Mesothelial cell of epicardium (in vitro differentiated cells): ENCODE results near the gene NFIX. TPM values are rescaled to one million over a fixed set of nuclear protein-coding genes. Genes with fewer than 3 reads are reported as not detected.

Experiments
- DNase-seq, 2 experiments: peaks; one replicate each; pipeline ENCODE4 v3.0.0; 2021; ENCODE audit warnings: low spot score in 2 of 2; ENCODE audit not compliant: unreplicated experiment in 2 of 2
- H3K27ac Mint-ChIP-seq: 2 replicates; pipeline ENCODE4 v1.8.0; 2021; ENCODE audit warnings: mixed read lengths
- H3K27me3 Mint-ChIP-seq: 2 replicates; pipeline ENCODE4 v1.8.0; 2021; ENCODE audit warnings: low read depth, mixed read lengths
- H3K36me3 Mint-ChIP-seq: 2 replicates; pipeline ENCODE4 v1.8.0; 2021; ENCODE audit warnings: mixed read lengths
- H3K4me1 Mint-ChIP-seq: 2 replicates; pipeline ENCODE4 v1.8.0; 2021; ENCODE audit warnings: mixed read lengths
- H3K4me3 Mint-ChIP-seq: 2 replicates; pipeline ENCODE4 v1.8.0; 2021; ENCODE audit warnings: mild to moderate bottlenecking, moderate library complexity, mixed read lengths
- H3K9me3 Mint-ChIP-seq: 2 replicates; pipeline ENCODE4 v1.8.0; 2021; ENCODE audit warnings: mixed read lengths
- total RNA-seq: library from RNA; stranded (reverse); gene quantifications from 3 replicates; pipeline ENCODE4 v1.2.1, GENCODE V29; 2021
- TF ChIP-seq, protein P1 (sequence below): fragments of 200-600 bp; sonication (generic); IDR thresholded peaks from one replicate; pipeline ENCODE4 v1.5.0; 2021; ENCODE audit warnings: antibody characterized with exemption; ENCODE audit not compliant: unreplicated experiment

Gene NFIX
- total RNA-seq, 1 donor from 2014 or later = 52.4 TPM

DNA sequence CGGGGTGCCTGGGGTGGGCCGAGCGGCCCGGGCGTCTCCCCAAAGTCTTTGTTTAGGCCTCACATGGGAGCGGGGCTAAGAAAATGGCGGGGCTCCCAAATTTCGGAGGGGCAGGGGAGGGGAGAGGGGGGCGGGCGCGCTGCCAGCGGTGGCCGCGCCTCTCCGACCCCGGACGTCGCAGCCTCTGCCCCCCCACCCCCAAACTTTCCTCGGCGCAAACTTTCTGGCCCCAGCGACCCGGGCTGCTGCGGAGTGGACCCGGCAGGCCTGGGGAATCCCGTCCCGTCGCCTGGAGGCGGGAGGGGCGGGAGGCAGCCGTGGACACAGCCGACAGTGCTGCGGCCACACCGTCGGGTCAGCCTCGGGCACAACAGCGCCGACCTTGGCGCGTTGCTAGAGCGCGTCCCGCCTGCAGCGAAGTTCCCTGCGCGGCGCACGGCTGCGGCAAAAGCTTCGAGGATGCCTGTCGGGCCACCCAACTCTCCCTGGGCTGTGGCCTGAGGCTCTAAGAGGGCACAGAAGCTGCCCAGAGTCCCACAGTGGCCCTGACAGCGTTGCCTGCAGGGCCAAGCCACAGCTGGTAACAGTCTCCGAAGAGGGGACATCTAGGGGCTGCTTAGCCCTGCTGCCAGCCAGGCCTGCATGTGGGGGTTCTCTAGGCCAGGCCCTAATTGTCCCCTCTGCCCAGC, 1.3 kb downstream of the NFIX start:
- Mint-ChIP-seq H3K36me3 (peaks cover 17% of the 10 kb centered on the region), H3K27me3 (peaks cover 87% of the 10 kb centered on the region), H3K27ac (no peak overlapping the region), H3K4me1 (peaks cover 16% of the 10 kb centered on the region), H3K4me3 (peak overlapping the region; percentile 62), H3K9me3 (no peaks in the 10 kb centered on the region)
- TF ChIP-seq, protein P1, sequence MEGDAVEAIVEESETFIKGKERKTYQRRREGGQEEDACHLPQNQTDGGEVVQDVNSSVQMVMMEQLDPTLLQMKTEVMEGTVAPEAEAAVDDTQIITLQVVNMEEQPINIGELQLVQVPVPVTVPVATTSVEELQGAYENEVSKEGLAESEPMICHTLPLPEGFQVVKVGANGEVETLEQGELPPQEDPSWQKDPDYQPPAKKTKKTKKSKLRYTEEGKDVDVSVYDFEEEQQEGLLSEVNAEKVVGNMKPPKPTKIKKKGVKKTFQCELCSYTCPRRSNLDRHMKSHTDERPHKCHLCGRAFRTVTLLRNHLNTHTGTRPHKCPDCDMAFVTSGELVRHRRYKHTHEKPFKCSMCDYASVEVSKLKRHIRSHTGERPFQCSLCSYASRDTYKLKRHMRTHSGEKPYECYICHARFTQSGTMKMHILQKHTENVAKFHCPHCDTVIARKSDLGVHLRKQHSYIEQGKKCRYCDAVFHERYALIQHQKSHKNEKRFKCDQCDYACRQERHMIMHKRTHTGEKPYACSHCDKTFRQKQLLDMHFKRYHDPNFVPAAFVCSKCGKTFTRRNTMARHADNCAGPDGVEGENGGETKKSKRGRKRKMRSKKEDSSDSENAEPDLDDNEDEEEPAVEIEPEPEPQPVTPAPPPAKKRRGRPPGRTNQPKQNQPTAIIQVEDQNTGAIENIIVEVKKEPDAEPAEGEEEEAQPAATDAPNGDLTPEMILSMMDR = no peak
- no peak for DNase-seq

DNA sequence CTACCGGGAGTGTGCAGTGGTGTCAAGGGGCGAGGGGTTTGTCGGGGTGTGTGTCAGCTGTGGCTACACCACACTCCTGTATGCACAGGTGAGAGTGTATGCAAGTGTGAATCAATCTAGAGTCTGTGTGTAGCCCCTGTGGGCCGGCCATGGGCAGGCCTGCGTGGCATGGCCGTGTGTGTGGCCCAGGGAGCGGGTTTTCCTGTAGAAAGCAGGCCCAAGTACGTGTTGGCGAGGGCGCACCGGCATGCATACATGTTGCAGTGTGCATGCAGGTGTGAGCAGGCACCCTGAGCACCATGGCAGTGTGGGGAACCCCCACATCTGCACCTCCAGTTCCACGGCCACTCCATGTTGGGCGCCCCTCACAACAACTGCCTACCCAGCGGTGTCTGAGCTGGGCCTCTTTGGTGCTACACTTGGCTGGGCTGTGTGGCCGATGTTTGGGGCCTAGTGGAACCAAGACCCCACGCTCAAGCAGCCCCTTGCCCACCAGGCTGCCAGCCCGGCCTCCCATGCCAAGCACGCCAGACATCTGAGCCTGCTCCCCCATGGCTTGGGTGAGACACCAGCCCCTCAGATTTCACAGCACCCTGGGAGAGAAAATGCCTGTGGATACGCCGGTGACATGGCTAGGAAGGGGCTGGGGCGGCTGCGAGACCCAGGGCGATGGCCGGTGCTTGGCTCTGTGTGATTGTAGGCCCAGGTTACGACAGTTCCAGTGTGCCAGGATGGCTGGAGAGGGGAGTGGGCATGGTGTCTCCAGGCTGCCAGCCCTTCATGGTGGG, 2.1 kb downstream of the NFIX start:
- Mint-ChIP-seq H3K36me3 (peaks cover 17% of the 10 kb centered on the region), H3K4me1 (peaks cover 16% of the 10 kb centered on the region), H3K27ac (no peak overlapping the region), H3K27me3 (peaks cover 82% of the 10 kb centered on the region), H3K4me3 (peak overlapping the region; percentile 62), H3K9me3 (no peaks in the 10 kb centered on the region)
- no peak for DNase-seq
- TF ChIP-seq, protein P1 = no peak

DNA sequence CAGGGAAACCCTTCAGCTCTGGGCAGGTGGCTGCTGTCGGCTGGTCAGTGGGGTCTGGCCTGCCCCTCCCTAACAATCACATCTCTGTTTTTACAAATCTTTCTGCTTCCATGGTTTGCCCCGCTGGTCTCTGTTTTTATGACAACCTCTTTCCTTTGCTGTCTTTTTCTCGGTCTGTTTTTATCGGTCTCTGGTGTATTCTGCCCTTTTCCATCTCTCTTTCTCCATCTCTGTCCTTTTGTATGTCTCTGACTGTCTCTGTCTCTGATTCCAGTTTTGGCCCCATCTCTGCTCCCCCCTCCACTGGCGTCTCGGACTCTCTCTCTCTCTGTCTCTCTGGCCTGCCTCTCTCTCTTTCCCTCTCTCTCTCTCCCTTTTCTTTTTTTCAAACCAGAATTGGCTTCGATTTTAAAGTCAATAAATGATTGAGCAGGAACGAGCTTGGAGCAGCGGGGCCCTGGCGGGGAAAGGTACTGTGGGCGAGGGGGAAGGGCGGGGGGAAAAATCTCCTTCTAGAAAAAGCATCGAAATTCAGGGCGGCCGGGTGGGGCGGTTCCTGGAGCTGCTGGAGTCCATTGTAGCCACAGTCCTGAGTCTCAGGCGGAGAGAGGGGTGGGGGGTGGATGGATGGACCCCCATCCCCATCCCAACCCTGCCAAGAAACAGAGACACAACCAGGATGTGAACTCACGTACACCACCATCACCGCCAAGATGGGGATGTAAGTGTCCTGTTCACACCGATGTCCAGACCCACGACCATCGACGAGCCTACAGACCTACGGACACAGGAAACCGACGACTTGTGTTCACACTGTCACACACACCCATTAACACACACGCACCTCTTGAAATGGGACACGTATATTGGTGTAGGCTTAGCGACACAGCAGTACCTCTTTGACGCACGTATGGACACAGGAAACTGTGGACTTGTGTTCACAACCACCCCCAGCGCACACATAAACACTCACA, 3.0 kb downstream of the NFIX start:
- Mint-ChIP-seq H3K36me3 (peaks cover 19% of the 10 kb centered on the region), H3K4me3 (peak overlapping the region; percentile 27), H3K4me1 (peaks cover 19% of the 10 kb centered on the region), H3K27me3 (peaks cover 79% of the 10 kb centered on the region), H3K27ac (no peak overlapping the region), H3K9me3 (no peaks in the 10 kb centered on the region)
- no peak for DNase-seq
- TF ChIP-seq, protein P1 = no peak

DNA sequence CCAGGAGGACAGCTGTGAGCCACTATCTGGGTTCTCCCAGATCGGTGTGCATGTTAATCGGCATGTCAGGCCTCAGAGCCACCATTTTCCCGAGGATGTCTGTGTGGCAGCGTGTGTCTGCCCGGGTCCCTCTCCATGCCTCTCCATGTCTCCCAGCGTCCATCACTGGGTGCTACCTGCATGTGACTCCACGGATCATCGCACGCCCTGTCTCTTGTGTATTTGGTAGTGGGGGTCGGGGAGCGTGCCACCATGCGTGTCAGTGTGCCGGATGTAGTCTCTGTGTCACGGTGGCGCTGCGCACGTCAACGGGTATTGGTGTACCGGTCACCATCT, 5.9 kb downstream of the NFIX start:
- Mint-ChIP-seq H3K27me3 (peaks cover 86% of the 10 kb centered on the region), H3K9me3 (no peaks in the 10 kb centered on the region), H3K4me1 (peaks cover 12% of the 10 kb centered on the region), H3K4me3 (no peak overlapping the region), H3K27ac (no peak overlapping the region), H3K36me3 (peaks cover 25% of the 10 kb centered on the region)
- TF ChIP-seq, protein P1 = no peak
- DNase-seq = no peak

DNA sequence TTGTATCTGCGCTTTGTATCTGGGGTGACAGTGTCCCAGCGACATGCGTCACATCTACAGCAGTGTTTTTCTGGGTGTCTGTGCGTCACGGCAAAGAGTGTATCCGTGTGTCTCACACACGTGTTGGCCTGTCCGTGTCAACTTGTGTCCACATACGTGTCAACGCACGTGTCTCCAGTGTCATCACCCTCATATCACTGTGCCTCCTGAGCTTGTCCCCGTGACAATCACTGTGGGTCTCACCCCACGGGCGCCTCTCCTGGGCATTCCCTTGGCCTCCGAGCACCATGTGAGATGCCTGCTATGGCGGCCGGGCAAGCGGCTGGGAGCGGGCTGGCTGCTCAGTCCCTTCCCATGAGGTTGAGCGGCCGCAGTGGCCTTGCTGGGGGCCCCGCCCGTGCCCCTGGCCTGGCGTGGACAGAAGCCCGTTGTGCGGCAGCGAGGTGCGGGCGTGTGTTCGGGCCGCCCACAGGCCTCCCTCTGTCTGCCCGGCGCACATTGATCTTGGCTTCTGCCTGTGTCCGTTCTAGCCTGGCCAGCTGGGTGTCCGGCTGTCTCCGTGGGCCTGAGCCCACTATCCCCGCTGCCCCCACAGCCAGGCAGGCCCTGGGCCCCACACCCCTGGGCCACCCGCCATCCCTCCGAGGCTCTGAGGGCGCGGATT, 6.4 kb downstream of the NFIX start:
- TF ChIP-seq, protein P1 = no peak
- Mint-ChIP-seq H3K36me3 (peaks cover 25% of the 10 kb centered on the region), H3K27me3 (peaks cover 88% of the 10 kb centered on the region), H3K27ac (no peak overlapping the region), H3K4me3 (no peak overlapping the region), H3K4me1 (peaks cover 12% of the 10 kb centered on the region), H3K9me3 (no peaks in the 10 kb centered on the region)
- no peak for DNase-seq
